ENCODE results near the gene KIAA2012. TPM values are rescaled to one million over a fixed set of nuclear protein-coding genes. Genes with fewer than 3 reads are reported as not detected.

The KIAA2012 gene
- total and polyA plus RNA-seq, 9 donors: 0.05 to 5.2 (median 0.27) TPM; not detected in 2

GRCh38 chr2:202064881-202065230 is 8.2 kb upstream of the KIAA2012 start:
- H3K9me3 ChIP-seq: no peaks in the 10 kb centered on the region
- H3K36me3 ChIP-seq: no peaks in the 10 kb centered on the region
- intact Hi-C loops (cut with DNase I): no loop called here
- WGBS, 3 donors: 85 to 97% (median 94%) methylated on average over 3 of the region's 3 CpGs
- no peak overlapping the region for H3K4me3 ChIP-seq
- no peak for DNase-seq
- no peak overlapping the region for H3K27ac ChIP-seq
- no peak for TF ChIP-seq CTCF (IDR thresholded peaks at IDR 0.05)
- no peak for TF ChIP-seq EP300 (IDR thresholded peaks at IDR 0.05)
- TF ChIP-seq POLR2A (IDR thresholded peaks at IDR 0.05): no peak
- H3K27me3 ChIP-seq: no peaks in the 10 kb centered on the region
- H3K4me1 ChIP-seq (ENCODE audit: insufficient read depth): no peaks in the 10 kb centered on the region

- no peaks in the 10 kb centered on the region for H3K9me3 ChIP-seq
- TF ChIP-seq POLR2A (IDR thresholded peaks at IDR 0.05): no peak
- TF ChIP-seq CTCF (IDR thresholded peaks at IDR 0.05): no peak
- no peak for TF ChIP-seq EP300 (IDR thresholded peaks at IDR 0.05)
- no peaks in the 10 kb centered on the region for H3K27me3 ChIP-seq
- WGBS, 3 donors: 91 to 96% (median 92%) methylated on average over 3 of the region's 3 CpGs
- no peak for DNase-seq
- no peaks in the 10 kb centered on the region for H3K4me1 ChIP-seq (ENCODE audit: insufficient read depth)
- intact Hi-C loops (cut with DNase I): no loop called here
- H3K27ac ChIP-seq: no peak overlapping the region
- no peaks in the 10 kb centered on the region for H3K36me3 ChIP-seq
- H3K4me3 ChIP-seq: no peak overlapping the region
Observed at GRCh38 chr2:202065876-202066275, 7.2 kb upstream of the KIAA2012 start.

- TF ChIP-seq CTCF (IDR thresholded peaks at IDR 0.05) (no peak), EP300 (IDR thresholded peaks at IDR 0.05) (no peak), POLR2A (IDR thresholded peaks at IDR 0.05) (no peak)
- intact Hi-C loops (cut with DNase I): no loop called here
- Histone ChIP-seq H3K27me3 (no peaks in the 10 kb centered on the region), H3K27ac (no peak overlapping the region), H3K9me3 (no peaks in the 10 kb centered on the region), H3K36me3 (no peaks in the 10 kb centered on the region), H3K4me3 (no peak overlapping the region), H3K4me1 (ENCODE audit: insufficient read depth) (no peaks in the 10 kb centered on the region)
- WGBS, 3 donors: 40 to 56% (median 44%) methylated on average over 2 of the region's 2 CpGs
- no peak for DNase-seq
Observed at GRCh38 chr2:202066875-202067274, 6.2 kb upstream of the KIAA2012 start.

- Histone ChIP-seq H3K4me3 (no peak overlapping the region), H3K9me3 (no peaks in the 10 kb centered on the region), H3K27ac (no peak overlapping the region), H3K4me1 (ENCODE audit: insufficient read depth) (no peaks in the 10 kb centered on the region), H3K27me3 (no peaks in the 10 kb centered on the region), H3K36me3 (no peaks in the 10 kb centered on the region)
- TF ChIP-seq POLR2A (IDR thresholded peaks at IDR 0.05) (no peak), EP300 (IDR thresholded peaks at IDR 0.05) (no peak), CTCF (IDR thresholded peaks at IDR 0.05) (no peak)
- intact Hi-C loops (cut with DNase I): no loop called here
- WGBS, 3 donors: 85 to 88% (median 85%) methylated on average over 1 of the region's 1 CpG
- DNase-seq: no peak
Observed at GRCh38 chr2:202067589-202067988, 5.5 kb upstream of the KIAA2012 start.
